ENCODE measurements around the gene RANBP1. TPM values are rescaled to one million over a fixed set of nuclear protein-coding genes. Genes with fewer than 3 reads are reported as not detected.

RANBP1 gene
- total and polyA plus RNA-seq, 2 experiments from 2014 or later, result 233 to 253 TPM

DNA sequence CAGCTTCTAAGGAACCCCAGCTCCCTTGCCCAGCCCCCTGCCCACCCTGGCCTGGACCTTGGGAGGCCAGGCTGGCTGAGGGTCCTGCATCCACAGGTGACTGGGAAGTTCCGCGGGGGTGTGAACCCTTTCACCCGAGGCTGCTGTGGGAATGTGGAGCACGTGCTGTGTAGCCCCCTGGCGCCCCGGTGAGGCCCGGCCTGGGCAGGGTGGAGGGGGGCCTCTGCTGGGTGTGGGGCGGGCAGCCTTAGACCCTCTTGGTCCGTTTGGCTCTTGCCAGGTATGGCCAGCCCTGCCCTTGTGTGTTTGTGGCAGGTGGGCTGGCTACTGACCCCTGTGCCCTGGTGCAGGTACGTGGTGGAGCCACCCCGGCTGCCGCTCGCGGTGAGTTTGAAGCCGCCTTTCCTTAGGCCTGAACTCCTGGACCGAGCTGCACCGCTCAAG is 24.6 kb downstream of the RANBP1 start:
- H3K9me2 ChIP-seq (ENCODE audit: insufficient read depth), result no peaks in the 10 kb centered on the region
- H3K9me3 ChIP-seq (ENCODE audit: low read depth), result no peaks in the 10 kb centered on the region
- no peak overlapping the region for H3K27ac ChIP-seq
- H3K4me2 ChIP-seq (ENCODE audit: unreplicated experiment), result no peak overlapping the region
- TF ChIP-seq EZH2 (IDR thresholded peaks at IDR 0.05; ENCODE audit: insufficient read depth, poor library complexity, severe bottlenecking) (no peak), EZH2phosphoT487 (IDR thresholded peaks at IDR 0.05; ENCODE audit: insufficient read depth, low read depth) (no peak)
- peaks cover 37% of the 10 kb centered on the region for H3K79me2 ChIP-seq (ENCODE audit: insufficient read depth)
- H3F3A ChIP-seq (ENCODE audit: insufficient read depth), result peaks cover 6% of the 10 kb centered on the region; the same call in 1 of the 2 replicates
- no peaks in the 10 kb centered on the region for H4K20me1 ChIP-seq (ENCODE audit: insufficient read depth)
- peaks cover 25% of the 10 kb centered on the region for H3K4me1 ChIP-seq (ENCODE audit: insufficient read depth)
- H3K27me3 ChIP-seq (replicated peaks; ENCODE audit: insufficient read depth), result no peaks in the 10 kb centered on the region
- no peak overlapping the region for H3K9ac ChIP-seq
- in situ Hi-C loops (cut with MboI), result no loop called here
- no peaks in the 10 kb centered on the region for H3K36me3 ChIP-seq (ENCODE audit: low read depth)
- 92 to 95% methylated on average over 13 to 17 of the region's 17 CpGs for WGBS, 2 experiments (ENCODE audit: low coverage in 1 of 2, low lambda C conversion rate in 2 of 2, missing lambda C conversion rate in 2 of 2)
- H3K4me3 ChIP-seq, result no peak overlapping the region
- no peak overlapping the region for H2AFZ ChIP-seq
- DNase-seq, result no peak

DNA sequence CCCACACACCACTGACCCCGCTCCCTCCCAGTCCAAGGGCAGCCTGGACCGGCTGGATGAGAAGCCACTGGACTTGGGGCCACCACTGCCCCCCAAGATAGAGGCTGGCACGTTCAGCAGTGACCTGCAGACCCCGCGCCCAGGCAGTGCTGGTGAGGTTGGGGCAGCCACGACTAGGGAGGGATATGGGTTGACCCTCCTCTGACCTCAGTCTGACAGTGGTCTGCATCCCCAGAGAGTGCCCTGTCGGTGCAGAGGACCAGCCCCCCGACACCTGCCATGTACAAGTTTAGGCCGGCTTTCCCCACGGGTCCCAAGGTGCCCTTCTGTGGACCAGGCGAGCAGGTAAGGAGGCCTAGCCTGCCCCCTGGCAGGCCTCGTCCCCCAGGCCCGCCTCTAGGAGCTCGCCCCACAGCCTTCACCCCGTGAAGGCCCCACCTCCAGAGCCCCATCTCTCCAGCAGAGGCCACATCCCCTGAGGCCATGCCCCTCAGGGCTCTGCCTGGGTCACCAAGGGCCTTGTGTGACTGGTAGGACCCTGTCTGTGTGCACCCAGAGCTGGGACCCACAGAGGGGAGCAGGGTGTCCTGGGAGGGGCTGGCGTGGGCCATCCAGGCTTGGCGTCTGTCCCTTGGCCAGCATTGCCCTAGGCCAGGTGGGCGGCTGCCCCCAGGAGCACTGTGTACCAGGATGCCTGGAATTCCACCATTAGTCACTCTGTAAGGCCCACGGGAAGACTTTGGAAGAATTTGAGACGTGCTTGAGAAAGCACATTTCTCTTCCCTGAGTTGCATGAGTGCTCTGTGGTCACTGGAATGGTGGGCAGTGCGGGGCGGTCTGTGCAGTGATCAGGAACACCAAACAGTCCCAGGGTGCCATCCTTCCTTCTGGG is 25.5 kb downstream of the RANBP1 start:
- Histone ChIP-seq H3K4me3 (no peak overlapping the region), H3K9me3 (ENCODE audit: low read depth) (no peaks in the 10 kb centered on the region), H3K27me3 (replicated peaks; ENCODE audit: insufficient read depth) (no peaks in the 10 kb centered on the region), H3F3A (ENCODE audit: insufficient read depth) (peaks cover 6% of the 10 kb centered on the region; the same call in 1 of the 2 replicates), H3K79me2 (ENCODE audit: insufficient read depth) (peaks cover 29% of the 10 kb centered on the region), H3K27ac (peak overlapping the region; percentile 78), H3K4me2 (ENCODE audit: unreplicated experiment) (no peak overlapping the region), H3K4me1 (ENCODE audit: insufficient read depth) (peaks cover 25% of the 10 kb centered on the region), H2AFZ (no peak overlapping the region), H3K36me3 (ENCODE audit: low read depth) (no peaks in the 10 kb centered on the region), H4K20me1 (ENCODE audit: insufficient read depth) (no peaks in the 10 kb centered on the region), H3K9ac (peak overlapping the region; percentile 41), H3K9me2 (ENCODE audit: insufficient read depth) (no peaks in the 10 kb centered on the region)
- in situ Hi-C loops (cut with MboI), result no loop called here
- peak; percentile 91 for DNase-seq
- WGBS, 2 experiments (ENCODE audit: low coverage in 1 of 2, low lambda C conversion rate in 2 of 2, missing lambda C conversion rate in 2 of 2), result 61 to 75% methylated on average over 16 to 22 of the region's 22 CpGs
- TF ChIP-seq EZH2phosphoT487 (IDR thresholded peaks at IDR 0.05; ENCODE audit: insufficient read depth, low read depth) (no peak), EZH2 (IDR thresholded peaks at IDR 0.05; ENCODE audit: insufficient read depth, poor library complexity, severe bottlenecking) (no peak)

DNA sequence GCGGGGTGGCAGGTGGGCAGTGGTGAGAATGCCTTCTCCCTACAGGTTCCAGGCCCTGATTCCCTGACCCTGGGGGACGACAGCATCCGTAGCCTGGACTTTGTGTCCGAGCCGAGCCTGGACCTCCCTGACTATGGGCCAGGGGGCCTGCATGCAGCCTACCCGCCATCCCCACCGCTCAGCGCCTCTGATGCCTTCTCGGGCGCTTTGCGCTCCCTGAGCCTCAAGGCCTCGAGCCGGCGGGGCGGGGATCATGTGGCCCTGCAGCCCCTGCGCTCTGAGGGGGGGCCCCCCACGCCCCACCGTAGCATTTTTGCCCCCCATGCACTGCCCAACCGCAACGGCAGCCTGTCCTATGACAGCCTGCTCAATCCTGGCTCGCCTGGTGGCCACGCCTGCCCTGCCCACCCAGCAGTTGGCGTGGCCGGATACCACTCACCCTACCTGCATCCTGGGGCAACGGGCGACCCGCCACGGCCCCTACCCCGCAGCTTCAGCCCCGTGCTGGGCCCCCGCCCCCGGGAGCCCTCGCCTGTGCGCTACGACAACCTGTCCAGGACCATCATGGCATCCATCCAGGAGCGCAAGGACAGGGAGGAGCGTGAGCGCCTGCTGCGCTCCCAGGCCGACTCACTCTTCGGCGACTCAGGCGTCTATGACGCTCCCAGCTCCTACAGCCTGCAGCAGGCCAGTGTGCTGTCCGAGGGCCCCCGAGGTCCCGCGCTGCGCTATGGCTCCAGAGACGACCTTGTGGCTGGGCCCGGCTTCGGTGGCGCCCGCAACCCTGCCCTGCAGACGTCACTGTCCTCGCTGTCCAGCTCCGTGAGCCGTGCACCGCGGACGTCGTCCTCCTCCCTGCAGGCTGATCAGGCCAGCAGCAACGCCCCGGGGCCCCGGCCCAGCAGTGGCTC is 27.1 kb downstream of the RANBP1 start:
- H3K4me2 ChIP-seq (ENCODE audit: unreplicated experiment), result no peak overlapping the region
- DNase-seq, result no peak
- peaks cover 13% of the 10 kb centered on the region for H3K79me2 ChIP-seq (ENCODE audit: insufficient read depth)
- H3K9me2 ChIP-seq (ENCODE audit: insufficient read depth), result no peaks in the 10 kb centered on the region
- no peak overlapping the region for H2AFZ ChIP-seq
- no peaks in the 10 kb centered on the region for H4K20me1 ChIP-seq (ENCODE audit: insufficient read depth)
- TF ChIP-seq EZH2 (IDR thresholded peaks at IDR 0.05; ENCODE audit: insufficient read depth, poor library complexity, severe bottlenecking), result no peak
- no peak for TF ChIP-seq EZH2phosphoT487 (IDR thresholded peaks at IDR 0.05; ENCODE audit: insufficient read depth, low read depth)
- H3K4me1 ChIP-seq (ENCODE audit: insufficient read depth), result peaks cover 20% of the 10 kb centered on the region
- no peaks in the 10 kb centered on the region for H3K9me3 ChIP-seq (ENCODE audit: low read depth)
- in situ Hi-C loops (cut with MboI), result no loop called here
- no peak overlapping the region for H3K27ac ChIP-seq
- peaks cover 6% of the 10 kb centered on the region; the same call in 1 of the 2 replicates for H3F3A ChIP-seq (ENCODE audit: insufficient read depth)
- H3K9ac ChIP-seq, result no peak overlapping the region
- no peaks in the 10 kb centered on the region for H3K27me3 ChIP-seq (replicated peaks; ENCODE audit: insufficient read depth)
- WGBS, 2 experiments (ENCODE audit: low coverage in 1 of 2, low lambda C conversion rate in 2 of 2, missing lambda C conversion rate in 2 of 2), result 96 to 98% methylated on average over 35 to 61 of the region's 65 CpGs
- H3K4me3 ChIP-seq, result no peak overlapping the region
- H3K36me3 ChIP-seq (ENCODE audit: low read depth), result no peaks in the 10 kb centered on the region
